Ecto neural progenitor cell (in vitro differentiated cells): ENCODE results near the gene GORASP1.

Source experiments
- DNase-seq: peaks from one replicate; pipeline ENCODE4 v3.0.0-alpha.2; 2018; ENCODE audit warnings: low spot score

GORASP1 gene

GRCh38 chr3:39102504-39103323, 4.7 kb downstream of the GORASP1 start:
- no peak for DNase-seq

GRCh38 chr3:39101022-39101689, 6.3 kb downstream of the GORASP1 start:
- DNase-seq: no peak

- no peak for DNase-seq
Measured at GRCh38 chr3:39100500-39100886, 6.9 kb downstream of the GORASP1 start.

GRCh38 chr3:39099738-39100499, 7.5 kb downstream of the GORASP1 start:
- DNase-seq: no peak

- no peak for DNase-seq
Measured at GRCh38 chr3:39099242-39099641, 8.2 kb downstream of the GORASP1 start.

GRCh38 chr3:39098473-39099000, 8.9 kb downstream of the GORASP1 start:
- no peak for DNase-seq

- no peak for DNase-seq
Measured at GRCh38 chr3:39097716-39098472, 9.5 kb downstream of the GORASP1 start.

- no peak for DNase-seq
Measured at GRCh38 chr3:39096775-39097174, 10.7 kb downstream of the GORASP1 start.

- no peak for DNase-seq
Measured at GRCh38 chr3:39095778-39096177, 11.6 kb downstream of the GORASP1 start.

GRCh38 chr3:39094851-39095677, 12.4 kb downstream of the GORASP1 start:
- no peak for DNase-seq

GRCh38 chr3:39090922-39091321, 16.5 kb downstream of the GORASP1 start:
- no peak for DNase-seq

- no peak for DNase-seq
Measured at GRCh38 chr3:39088889-39089288, 18.5 kb downstream of the GORASP1 start.

- no peak for DNase-seq
Measured at GRCh38 chr3:39088456-39088855, 19.0 kb downstream of the GORASP1 start.

- DNase-seq: no peak
Measured at GRCh38 chr3:39086144-39086543, 21.3 kb downstream of the GORASP1 start.

GRCh38 chr3:39082666-39083313, 24.6 kb downstream of the GORASP1 start:
- DNase-seq: no peak

GRCh38 chr3:39080026-39080425, 27.4 kb downstream of the GORASP1 start:
- no peak for DNase-seq

- DNase-seq: no peak
Measured at GRCh38 chr3:39079530-39079929, 27.9 kb downstream of the GORASP1 start.

- DNase-seq: no peak
Measured at GRCh38 chr3:39075910-39076309, 31.5 kb downstream of the GORASP1 start.

- no peak for DNase-seq
Measured at GRCh38 chr3:39068556-39068955, 38.9 kb downstream of the GORASP1 start.

GRCh38 chr3:39067286-39067685, 40.1 kb downstream of the GORASP1 start:
- DNase-seq: no peak
